AG09309 (cell line): Measurements from ENCODE around the gene MYH7.
"Not testable (repeated sequence)": the region's sequence is repeated elsewhere in the genome, so short reads cannot be mapped to it uniquely, and the experiment has no call there.

Experiments
- DNase-seq: peaks from one replicate; pipeline ENCODE4 v3.0.0-alpha.2; 2010; ENCODE audit warnings: low read depth
- H3K4me3 ChIP-seq: 2 replicates; pipeline ENCODE4 v1.5.1; 2011; ENCODE audit warnings: mild to moderate bottlenecking, low read depth, low read length, moderate library complexity; ENCODE audit not compliant: control insufficient read depth
- TF ChIP-seq, protein P1 (sequence below): IDR thresholded peaks from 2 replicates; pipeline ENCODE4 v1.5.1; 2011; ENCODE audit warnings: mild to moderate bottlenecking, low read depth, low read length, inconsistent platforms; ENCODE audit not compliant: insufficient read depth, control insufficient read depth; ENCODE audit errors: missing control alignments

MYH7 gene

DNA sequence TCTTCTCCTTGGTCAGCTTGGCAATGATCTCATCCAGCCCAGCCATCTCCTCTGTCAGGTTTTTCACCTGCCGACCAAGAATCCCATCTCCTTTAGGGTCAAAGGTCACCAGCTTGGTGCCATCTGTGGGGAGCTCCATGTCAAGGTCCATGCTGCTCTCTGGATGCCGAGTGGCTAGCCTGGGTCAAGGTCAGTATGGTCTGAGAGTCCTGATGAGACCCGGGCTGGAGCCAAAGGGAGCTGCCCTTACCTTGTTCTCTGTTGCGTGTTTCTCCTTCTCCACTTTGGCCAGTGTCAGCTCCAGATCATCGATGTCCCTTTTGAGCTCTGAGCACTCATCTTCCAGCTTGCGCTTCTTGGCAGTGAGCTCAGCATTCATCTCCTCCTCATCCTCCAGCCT lies 11.8 kb downstream of the MYH7 start:
- no peak for DNase-seq
- no peak overlapping the region for H3K4me3 ChIP-seq
- TF ChIP-seq, protein P1, sequence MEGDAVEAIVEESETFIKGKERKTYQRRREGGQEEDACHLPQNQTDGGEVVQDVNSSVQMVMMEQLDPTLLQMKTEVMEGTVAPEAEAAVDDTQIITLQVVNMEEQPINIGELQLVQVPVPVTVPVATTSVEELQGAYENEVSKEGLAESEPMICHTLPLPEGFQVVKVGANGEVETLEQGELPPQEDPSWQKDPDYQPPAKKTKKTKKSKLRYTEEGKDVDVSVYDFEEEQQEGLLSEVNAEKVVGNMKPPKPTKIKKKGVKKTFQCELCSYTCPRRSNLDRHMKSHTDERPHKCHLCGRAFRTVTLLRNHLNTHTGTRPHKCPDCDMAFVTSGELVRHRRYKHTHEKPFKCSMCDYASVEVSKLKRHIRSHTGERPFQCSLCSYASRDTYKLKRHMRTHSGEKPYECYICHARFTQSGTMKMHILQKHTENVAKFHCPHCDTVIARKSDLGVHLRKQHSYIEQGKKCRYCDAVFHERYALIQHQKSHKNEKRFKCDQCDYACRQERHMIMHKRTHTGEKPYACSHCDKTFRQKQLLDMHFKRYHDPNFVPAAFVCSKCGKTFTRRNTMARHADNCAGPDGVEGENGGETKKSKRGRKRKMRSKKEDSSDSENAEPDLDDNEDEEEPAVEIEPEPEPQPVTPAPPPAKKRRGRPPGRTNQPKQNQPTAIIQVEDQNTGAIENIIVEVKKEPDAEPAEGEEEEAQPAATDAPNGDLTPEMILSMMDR = no peak

DNA sequence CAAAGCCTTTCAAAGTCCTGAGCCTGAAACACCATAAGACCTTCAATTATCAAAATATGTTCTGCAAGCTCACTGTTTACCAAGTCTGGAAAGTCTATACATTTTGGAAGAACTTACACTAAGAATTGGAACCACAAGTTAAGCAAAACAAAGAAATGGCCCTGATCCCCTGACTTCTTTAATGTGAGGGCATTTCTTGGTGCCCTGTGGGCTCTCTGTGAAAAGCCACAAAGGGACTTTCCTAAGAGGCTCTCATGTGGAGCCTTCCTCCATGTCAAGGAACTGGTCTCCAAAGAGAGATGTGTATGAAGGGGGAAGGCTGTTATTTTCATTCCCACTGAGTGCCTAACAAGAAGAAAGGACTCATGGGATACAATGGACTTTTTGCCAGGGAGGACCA lies 13.9 kb downstream of the MYH7 start:
- DNase-seq = no peak
- TF ChIP-seq, protein P1 = no peak
- no peak overlapping the region for H3K4me3 ChIP-seq

DNA sequence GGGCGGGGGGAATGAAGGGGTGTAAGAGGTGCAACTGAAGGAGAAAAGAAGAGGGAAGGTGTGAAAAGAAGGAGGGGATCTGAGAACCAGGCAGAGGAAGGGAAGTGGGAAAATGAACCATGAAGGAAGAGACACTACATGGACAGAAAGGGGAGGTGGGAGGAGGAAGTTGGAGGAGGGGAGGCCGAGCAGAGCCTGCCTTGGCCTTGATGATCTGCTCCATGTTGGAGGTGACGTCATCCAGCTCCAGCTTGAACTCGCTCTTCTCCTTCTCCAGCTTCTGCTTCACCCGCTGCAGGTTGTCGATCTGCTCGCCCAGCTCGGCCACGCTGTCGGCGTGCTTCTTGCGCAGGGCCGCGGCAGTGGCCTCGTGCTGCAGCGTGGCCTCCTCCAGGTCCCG lies 15.8 kb downstream of the MYH7 start:
- not testable (repeated sequence) for H3K4me3 ChIP-seq, DNase-seq

DNA sequence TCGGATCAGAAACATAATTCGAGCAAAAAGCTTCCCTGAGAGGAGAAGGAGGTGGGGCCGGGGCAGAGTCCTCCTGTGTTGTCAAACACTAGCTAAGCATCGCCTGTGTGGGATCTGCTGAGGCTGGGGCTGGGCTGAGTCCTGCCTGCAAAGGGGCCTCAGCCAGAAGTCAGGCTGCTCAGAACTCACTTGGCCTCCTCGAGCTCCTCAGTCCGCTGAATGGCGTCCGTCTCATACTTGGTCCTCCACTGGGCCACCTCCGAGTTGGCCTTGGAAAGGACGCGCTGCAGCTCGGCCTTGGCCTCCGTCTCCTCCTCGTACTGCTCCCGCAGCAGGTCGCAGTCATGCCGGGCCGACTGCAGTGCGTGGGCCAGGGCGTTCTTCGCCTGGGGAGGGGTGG lies 17.4 kb downstream of the MYH7 start:
- no peak overlapping the region for H3K4me3 ChIP-seq
- TF ChIP-seq, protein P1 = no peak
- no peak for DNase-seq

DNA sequence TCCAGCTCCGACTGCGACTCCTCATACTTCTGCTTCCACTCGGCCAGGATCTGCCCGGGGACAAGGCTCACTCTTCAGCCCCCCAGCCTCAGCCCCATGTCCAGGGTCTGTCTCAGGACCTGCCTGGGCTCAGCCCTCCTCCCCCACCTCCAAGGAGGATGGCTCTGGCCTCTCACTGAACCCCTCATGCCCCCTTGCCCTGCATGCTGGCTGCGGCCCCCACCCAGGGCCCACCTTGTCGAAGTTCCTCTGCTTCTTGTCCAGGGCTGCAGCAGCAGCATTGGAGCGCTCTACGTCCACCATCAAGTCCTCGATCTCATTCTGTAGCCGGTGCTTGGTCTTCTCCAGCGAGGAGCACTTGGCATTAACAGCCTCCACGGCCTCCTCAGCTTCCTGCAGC lies 18.2 kb downstream of the MYH7 start:
- DNase-seq, H3K4me3 ChIP-seq: not testable (repeated sequence)

DNA sequence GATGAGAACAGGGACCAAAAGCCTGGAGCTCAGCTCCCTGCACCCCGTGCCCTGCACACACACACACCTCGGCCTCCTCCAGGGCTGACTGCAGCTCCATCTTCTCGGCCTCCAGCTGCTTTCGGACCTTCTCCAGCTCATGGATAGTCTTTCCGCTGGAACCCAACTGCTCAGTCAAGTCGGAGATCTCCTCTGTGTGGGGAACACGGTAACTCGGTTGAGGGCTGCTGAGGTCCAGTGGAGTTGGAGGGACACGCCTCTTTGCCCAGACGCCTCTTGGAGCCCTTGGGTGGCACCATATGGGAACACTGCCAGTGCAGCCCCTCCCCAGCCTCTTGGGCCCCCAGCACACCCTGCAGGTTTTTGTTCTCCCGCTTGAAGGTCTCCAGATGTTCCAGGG lies 18.7 kb downstream of the MYH7 start:
- no peak for DNase-seq
- H3K4me3 ChIP-seq = no peak overlapping the region
- TF ChIP-seq, protein P1 = no peak

DNA sequence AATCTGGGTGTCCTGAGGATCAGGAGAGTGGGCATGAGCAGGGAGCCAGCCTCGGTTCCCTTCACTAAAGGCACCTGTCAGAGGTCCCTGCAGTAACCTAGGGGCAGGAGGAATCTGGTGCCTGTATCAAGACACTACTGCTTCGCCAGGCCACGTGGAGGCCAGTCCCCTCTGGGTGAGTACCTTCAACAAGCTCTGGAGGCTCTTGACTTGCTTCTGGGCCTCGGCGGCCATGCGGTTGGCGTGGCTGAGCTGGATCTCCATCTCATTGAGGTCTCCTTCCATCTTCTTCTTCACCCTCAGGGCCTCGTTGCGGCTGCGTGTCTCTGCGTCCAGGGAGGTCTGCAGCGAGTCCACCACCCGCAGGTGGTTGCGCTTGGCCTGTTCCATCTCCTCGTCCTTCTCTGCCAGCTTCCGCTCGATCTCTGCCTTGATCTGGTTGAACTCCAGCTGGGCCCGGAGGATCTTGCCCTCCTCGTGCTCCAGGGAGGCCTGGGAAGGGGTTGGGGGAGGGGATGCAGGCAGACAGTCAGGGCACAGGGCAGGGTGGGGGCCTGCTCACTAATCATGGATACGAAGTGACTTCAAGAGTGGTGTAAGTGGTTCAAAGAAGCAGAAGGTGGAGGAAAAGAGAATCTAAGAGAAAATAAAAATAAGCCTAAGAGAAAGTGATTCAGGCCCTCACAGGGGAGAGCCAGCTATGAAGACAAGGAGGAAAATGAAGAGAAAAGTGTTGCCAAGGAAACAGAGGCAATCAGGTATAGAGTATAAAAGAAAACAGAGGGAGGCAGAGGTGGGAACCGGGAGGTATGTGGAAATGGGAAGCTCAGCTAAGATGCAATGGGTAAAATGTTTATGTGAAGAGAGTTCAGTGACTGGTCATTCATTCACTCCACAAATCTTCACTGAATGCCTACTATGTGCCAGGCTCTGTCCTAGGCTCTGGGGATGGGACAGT lies 19.4 kb downstream of the MYH7 start:
- no peak for DNase-seq
- TF ChIP-seq, protein P1 = no peak
- H3K4me3 ChIP-seq = no peak overlapping the region
